SJSA1 (cell line): ENCODE data around the gene HSFX3. TPM values are rescaled to one million over a fixed set of nuclear protein-coding genes. Genes with fewer than 3 reads are reported as not detected.
"Not testable (repeated sequence)": the region's sequence is repeated elsewhere in the genome, so short reads cannot be mapped to it uniquely, and the experiment has no call there.

Experiments
- DNase-seq, 2 experiments: peaks; one replicate each; pipeline ENCODE4 v3.0.0-alpha.2; 2015 to 2020; ENCODE audit warnings: low spot score in 2 of 2, low read depth in 1 of 2
- H3K27ac ChIP-seq: fragments of 250-450 bp; sonication (Bioruptor Pico); 2 replicates; pipeline ENCODE4 v1.5.1; 2020; ENCODE audit warnings: mild to moderate bottlenecking, moderate library complexity
- H3K27me3 ChIP-seq: fragments of 250-450 bp; sonication (Bioruptor Pico); replicated peaks from 2 replicates; pipeline ENCODE4 v1.5.1; 2020; ENCODE audit warnings: mild to moderate bottlenecking, moderate library complexity
- H3K36me3 ChIP-seq: fragments of 250-450 bp; sonication (Bioruptor Pico); 2 replicates; pipeline ENCODE4 v1.5.1; 2020; ENCODE audit warnings: mild to moderate bottlenecking
- H3K4me1 ChIP-seq: fragments of 250-450 bp; sonication (Bioruptor Pico); replicated peaks from 2 replicates; pipeline ENCODE4 v1.6.1; 2021; ENCODE audit warnings: mild to moderate bottlenecking
- H3K4me3 ChIP-seq: fragments of 250-450 bp; sonication (Bioruptor Pico); 2 replicates; pipeline ENCODE4 v1.5.1; 2020; ENCODE audit warnings: mild to moderate bottlenecking
- H3K9me3 ChIP-seq: fragments of 250-450 bp; sonication (Bioruptor Pico); replicated peaks from 2 replicates; pipeline ENCODE4 v1.5.1; 2020; ENCODE audit warnings: mild to moderate bottlenecking
- total RNA-seq: library from RNA; depleted of rRNA; stranded (reverse); fragments of >200 nt; shearing (Covaris generic); gene quantifications from 2 replicates; pipeline ENCODE4 v1.2.3, GENCODE V29; 2014

Gene HSFX3
- total RNA-seq, 1 experiment from 2014 or later, result not detected

DNA sequence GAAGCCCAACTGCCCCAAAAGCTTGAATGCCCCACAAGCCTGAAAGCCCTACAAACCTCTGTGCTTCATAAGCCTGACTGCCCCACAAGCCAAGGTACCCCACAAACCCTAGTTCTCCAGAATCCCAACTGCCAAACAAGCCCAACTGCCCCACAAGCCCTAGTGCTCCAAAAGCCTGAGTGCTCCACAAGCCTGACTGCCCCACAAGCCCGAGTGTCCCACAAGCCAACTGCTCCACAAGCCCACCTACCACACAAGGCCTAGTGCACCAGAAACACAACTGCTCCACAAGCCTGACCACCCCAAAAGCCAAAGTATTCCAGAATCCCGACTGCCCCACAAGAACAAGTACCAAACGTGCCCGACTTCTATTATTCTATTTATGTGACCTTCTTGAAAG is 13.6 kb upstream of the HSFX3 start:
- Histone ChIP-seq H3K36me3 (no peaks in the 10 kb centered on the region), H3K9me3 (no peaks in the 10 kb centered on the region), H3K4me1 (no peaks in the 10 kb centered on the region), H3K27ac (no peak overlapping the region), H3K27me3 (no peaks in the 10 kb centered on the region), H3K4me3 (no peak overlapping the region)
- no peak for DNase-seq

DNA sequence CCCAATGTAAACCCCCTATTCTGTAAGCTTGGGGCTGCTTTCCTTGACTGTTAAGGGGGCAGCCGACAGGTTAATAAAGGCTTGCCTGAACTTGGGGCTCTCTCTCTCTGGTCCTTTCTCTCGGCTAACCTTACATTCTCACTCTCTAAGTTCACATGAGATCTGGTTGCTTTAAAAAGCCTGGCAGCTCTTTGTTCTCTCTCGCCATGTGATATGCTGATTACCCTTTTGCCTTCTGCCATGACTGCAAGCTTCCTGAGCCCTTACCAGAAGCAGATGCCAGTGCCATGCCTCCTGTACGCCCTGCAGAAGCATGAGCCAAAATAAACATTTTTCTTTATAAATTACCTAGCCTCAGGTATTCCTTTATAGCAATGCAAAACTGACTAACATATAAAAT is 5.5 kb upstream of the HSFX3 start:
- not testable (repeated sequence) for DNase-seq

DNA sequence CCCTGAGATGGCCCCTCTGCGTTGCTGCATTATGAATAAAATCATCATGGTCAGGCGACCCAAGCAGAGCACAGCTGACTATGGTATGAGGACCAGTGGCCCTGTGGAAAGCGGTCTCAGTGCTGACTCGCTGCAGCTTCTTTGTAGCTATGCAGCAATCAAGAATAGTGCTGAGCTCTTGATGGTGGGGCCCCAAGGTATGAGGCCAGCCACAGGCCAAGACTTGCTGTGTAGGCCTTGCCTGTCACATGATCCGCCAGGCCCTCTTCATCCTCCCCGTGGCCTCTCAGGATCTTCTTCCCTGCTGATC is 2.2 kb upstream of the HSFX3 start:
- not testable (repeated sequence) for H3K36me3 ChIP-seq, H3K27me3 ChIP-seq, H3K4me1 ChIP-seq, H3K27ac ChIP-seq, H3K4me3 ChIP-seq, H3K9me3 ChIP-seq, DNase-seq

More for the DNA sequence above, 5.5 kb upstream of the HSFX3 start:
- H3K36me3 ChIP-seq, H3K27me3 ChIP-seq, H3K27ac ChIP-seq, H3K4me1 ChIP-seq, H3K9me3 ChIP-seq, H3K4me3 ChIP-seq: not testable (repeated sequence)

DNA sequence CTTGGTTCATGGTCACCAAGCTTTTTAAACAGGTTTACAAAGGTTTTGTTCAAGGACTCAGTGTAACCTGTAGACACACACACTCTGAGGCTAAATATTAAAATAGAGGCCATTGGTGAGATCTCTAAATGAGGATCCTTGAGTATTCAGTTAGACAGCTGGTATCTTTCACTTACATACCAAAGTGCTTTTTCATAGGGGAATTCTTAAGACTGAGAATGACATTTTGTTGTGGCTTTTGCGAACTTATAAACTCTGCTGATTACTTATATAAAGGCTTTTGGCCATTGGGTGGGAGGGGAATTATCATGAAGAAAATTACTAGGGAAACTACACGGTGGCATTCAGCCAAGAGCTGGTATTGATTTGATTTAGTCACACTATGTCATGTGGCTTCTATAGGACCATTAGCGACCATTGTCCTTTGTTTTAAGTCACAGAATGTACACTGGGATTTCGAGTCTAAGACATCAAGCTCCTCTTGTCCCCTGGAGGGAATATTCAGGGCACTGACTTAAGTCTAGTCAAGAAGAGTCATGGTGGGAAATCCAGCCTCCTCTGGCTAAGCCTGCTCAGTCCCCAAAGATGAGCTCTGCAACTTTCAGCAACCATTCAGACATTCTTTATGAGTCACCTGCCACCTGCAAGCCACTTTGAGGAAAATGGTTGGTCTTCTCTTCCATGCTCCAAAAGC is 1.7 kb upstream of the HSFX3 start:
- not testable (repeated sequence) for H3K36me3 ChIP-seq, H3K27me3 ChIP-seq, H3K4me1 ChIP-seq, H3K9me3 ChIP-seq, DNase-seq, H3K27ac ChIP-seq, H3K4me3 ChIP-seq

DNA sequence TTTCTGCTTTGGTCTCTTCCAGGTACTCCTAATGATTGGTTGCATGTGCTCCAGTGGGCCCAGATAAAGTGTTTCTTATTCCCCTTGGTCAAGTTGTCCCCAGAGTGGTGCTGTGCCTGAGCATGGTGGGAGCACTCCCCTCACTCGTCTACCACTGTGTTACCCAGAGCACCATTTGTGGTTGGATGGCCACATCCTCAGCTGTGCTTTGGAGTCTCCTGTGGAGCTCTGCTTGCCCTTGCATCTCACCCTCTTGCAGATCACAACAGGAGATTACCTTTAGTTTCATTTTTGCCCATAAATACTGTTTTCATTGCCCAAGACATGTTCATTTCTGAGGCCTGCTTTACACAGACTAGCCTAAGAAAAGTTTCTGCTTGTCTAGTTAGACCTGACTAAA is 730 bp upstream of the HSFX3 start:
- not testable (repeated sequence) for DNase-seq, H3K27me3 ChIP-seq, H3K9me3 ChIP-seq, H3K36me3 ChIP-seq, H3K27ac ChIP-seq, H3K4me3 ChIP-seq, H3K4me1 ChIP-seq

DNA sequence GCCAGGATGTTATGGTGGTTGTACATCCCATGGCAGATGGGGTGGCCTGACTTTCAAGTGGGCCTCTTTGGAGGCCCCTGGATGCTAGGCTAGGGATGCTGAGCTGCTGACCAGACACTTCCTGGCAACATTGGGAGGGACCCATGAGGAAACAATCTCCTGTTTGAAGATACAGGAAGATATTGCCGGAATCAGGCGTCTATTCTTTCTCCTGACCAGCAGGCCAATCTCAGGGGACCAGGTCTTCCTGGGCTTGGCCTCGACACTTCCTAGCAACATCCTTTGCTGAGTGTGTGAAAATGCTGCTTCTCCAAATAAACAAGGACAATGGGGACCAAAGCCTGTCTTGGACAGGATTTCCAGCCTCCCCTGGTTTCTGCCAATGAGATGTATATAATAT is 1.9 kb downstream of the HSFX3 start:
- H3K36me3 ChIP-seq, H3K27ac ChIP-seq, DNase-seq, H3K9me3 ChIP-seq, H3K4me3 ChIP-seq, H3K27me3 ChIP-seq, H3K4me1 ChIP-seq: not testable (repeated sequence)

DNA sequence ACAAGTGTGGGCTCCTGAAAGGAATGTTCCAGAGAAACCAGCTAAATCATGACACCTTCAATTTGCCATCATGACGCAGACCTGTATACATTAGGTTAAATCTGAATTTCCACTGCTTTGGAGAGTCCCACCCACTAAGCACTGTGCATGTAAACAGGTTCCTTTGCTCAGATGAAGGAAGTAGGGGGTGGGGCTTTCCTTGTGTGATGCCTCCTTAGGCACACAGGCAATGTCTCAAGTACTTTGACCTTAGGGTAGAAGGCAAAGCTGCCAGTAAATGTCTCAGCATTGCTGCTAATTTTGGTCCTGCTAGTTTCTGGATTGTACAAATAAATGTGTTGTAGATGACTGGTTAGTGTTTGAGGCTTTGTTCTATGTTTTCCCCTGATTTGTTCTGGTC is 2.8 kb downstream of the HSFX3 start:
- not testable (repeated sequence) for H3K36me3 ChIP-seq, H3K9me3 ChIP-seq, H3K4me3 ChIP-seq, H3K27ac ChIP-seq, H3K27me3 ChIP-seq, DNase-seq, H3K4me1 ChIP-seq

DNA sequence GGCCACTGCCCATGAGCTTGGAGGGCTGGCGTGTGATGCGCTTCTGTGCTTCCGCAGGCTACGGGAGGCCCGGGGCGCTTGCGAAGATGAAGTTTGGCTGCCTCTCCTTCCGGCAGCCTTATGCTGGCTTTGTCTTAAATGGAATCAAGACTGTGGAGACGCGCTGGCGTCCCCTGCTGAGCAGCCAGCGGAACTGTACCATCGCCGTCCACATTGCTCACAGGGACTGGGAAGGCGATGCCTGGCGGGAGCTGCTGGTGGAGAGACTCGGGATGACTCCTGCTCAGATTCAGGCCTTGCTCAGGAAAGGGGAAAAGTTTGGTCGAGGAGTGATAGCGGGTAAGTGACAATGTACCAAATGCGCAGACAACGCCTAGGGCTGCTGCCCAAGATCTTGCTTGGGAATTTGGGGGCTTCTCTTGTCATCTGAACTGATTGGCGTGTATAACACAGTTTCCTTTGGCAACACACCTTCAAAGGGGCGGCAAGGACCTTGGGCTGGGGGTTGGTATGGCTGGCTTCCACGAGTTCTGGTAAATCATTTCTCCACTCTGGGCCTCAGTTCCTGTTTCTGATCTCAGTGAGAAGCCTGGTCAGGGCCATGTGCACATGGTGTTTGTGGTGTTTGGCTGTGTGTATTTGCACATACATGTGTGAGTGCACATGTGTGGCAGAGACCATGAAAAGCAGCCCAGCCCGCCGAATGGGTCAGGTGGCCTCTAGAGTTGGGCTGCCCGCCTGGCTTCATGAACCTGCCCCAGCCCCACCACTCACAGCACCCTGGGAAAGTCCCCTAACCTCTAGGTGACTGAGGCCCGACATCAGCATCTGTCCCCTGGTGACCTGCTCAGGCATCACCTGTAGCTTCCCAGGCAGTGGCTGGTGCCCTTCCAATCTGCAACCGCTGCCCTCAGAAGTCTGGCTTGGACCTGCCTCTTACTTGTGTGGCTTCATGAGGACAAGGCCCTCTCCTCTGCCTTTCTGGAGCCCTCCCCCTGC is 3.9 kb downstream of the HSFX3 start:
- not testable (repeated sequence) for H3K4me3 ChIP-seq, H3K27ac ChIP-seq, H3K27me3 ChIP-seq, H3K4me1 ChIP-seq, H3K9me3 ChIP-seq, H3K36me3 ChIP-seq
- peak in 1 of 2 experiments; percentile 47 for DNase-seq

DNA sequence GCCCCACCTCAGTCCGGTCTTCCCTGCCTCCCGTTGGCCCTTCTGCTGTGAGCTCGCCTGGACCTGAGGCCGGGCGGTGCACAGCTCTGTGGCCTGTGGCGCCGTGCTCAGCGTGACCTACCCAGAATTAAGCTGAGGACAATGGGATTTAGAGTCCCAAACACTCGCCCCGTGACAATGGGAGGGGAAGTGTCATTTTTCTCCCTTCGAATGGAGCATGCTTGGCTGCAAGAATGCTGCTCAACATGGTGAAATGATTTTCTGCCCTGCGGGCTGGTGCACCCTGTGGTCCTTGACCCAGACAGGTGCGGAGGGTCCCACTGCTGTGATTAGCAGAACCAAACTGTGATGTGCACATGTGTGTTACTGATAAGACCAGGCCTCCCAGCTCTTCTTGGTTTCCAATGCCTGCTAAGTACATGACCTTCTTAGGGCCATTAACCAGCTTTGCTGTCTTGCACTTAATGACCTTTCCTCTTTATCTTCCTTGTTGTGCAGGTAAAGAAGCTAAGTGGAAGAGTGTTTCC is 8.1 kb downstream of the HSFX3 start:
- 0 out of 2 replicates have a peak, but pooled peaks cover 2% of the 10 kb centered on the region for H3K4me1 ChIP-seq
- H3K36me3 ChIP-seq, result no peaks in the 10 kb centered on the region
- DNase-seq, result no peak
- no peaks in the 10 kb centered on the region for H3K27me3 ChIP-seq
- peak overlapping the region; percentile 61 for H3K4me3 ChIP-seq
- H3K9me3 ChIP-seq, result no peaks in the 10 kb centered on the region
- no peak overlapping the region; the same call in 1 of the 2 replicates for H3K27ac ChIP-seq

DNA sequence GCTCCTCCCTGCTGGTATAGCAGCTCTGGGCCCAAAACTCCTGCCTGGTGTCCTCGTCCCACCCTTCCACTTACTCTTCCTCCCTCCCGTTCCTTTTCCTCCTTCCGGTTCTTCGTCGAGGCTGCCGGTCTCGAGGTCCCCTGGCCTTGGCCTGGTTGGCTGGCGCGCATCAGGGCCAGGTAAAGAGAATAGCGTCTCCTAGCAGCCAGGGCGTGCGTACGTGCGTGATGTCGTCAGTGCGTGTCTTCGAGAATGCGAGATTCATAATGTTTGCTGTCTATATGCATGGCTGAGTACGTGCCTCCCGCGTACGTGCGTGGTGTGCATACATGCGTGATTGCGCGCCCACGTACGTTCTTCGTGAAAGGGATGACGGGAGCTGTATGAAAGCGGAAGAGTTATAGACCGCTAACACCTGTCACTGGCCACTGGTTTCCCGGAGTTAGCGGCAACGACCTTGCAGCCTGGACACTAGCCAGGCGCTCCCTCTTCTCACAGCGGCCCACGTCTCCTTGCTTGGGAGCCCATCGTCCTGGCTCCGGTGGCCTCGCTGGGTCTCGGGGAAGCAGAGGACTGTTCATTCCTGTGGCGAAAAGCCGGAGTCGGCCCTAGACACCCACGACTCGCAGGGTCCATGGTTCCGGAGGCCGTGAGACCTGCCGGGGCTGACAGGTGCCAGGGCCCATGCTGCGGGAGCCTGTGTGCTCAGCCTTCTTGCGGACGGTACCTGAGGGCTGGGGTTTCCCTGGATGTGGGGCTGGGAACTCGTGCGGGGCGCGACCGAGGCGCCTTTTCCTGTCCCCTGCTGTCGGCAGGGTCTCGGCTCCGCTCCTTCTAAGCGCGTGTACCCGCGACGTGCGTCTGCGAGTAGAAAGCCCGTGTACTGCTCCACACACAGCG is 8.9 kb downstream of the HSFX3 start, which contains the start of gene EOLA1:
EOLA1 (plus strand) TSS at position 392 of the 900 bp plus-strand sequence. CDS start 4,619 bp downstream, outside the sequence.
- H3K4me3 ChIP-seq, result peak within 1 kb of the TSS; percentile 61
- H3K27ac ChIP-seq, result peak within 1 kb of the TSS; percentile 90
- peak; percentile 86 for DNase-seq
- no peaks in the 10 kb centered on the region for H3K9me3 ChIP-seq
- H3K27me3 ChIP-seq, result no peaks in the 10 kb centered on the region
- H3K4me1 ChIP-seq, result 0 out of 2 replicates have a peak, but pooled peaks cover 2% of the 10 kb centered on the region
- no peaks in the 10 kb centered on the region for H3K36me3 ChIP-seq

DNA sequence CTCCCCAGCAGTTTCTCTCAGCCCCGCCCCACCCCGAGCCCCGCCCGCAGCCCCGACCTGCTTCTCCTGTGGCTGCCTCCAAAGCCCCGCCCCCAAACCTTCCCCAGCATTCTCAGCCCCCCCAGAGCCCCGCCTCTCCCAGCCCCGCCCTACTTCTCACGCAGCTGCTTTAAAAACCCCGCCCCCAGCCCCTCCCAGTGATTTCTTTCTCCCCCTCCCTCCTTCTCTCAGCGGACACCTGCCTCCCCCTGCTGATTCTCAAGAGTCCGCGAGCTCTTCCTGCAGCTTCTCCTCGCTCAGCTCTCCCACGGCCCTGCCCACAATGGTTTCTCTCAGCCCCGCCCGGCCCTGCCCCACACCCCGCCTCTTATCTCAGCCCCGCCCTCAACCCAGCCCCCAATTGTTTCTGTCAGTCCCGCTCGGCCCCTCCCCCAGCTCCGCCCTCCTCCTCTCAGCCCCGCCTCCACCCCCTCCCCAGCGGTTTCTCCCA is 9.5 kb downstream of the HSFX3 start:
- Histone ChIP-seq H3K4me1 (0 out of 2 replicates have a peak, but pooled peaks cover 2% of the 10 kb centered on the region), H3K27me3 (no peaks in the 10 kb centered on the region), H3K4me3 (peak overlapping the region; percentile 61), H3K27ac (peak overlapping the region; percentile 90), H3K36me3 (no peaks in the 10 kb centered on the region), H3K9me3 (no peaks in the 10 kb centered on the region)
- DNase-seq, result peak in 1 of 2 experiments; percentile 91

DNA sequence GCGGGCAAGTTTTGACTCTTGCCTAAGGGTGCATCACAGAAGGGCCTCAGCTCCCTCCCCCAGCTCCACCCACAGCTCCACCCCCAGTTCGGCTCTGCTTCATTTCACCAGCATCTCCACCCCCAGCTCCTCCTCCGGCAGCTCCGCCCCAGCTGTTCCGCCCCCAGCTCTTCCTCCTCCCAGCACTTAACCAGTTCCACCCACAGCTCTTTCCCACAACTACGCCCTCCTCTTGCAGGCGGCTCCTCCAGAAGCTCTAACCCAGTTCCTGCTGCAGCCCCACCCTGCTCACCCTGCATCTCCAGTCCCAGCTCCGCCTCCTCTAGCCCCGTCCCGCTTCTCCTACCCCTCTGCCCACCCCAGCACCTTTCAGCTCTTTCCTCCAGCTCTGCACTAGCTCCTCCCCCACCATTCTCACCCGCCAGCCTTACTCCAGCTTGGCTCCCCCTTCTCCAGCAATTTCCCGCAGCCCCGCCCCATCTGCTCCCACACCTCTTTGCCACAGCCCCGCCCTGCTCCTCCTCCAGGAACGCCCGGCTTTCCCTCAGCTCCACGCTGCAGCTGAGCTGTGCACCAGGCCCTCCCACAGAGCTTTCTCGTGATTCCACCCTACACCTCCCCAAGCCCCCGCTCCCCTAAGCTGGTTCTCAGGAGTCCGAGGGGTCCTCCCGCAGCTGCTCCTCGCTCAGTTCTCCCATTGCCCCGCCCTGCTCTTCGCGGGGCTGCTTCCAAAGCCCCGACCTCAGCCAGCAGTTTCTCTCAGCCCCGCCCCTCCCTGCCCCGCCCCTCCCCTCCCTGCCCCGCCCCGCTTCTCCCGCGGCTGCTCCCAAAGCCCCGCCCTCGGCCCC is 10.2 kb downstream of the HSFX3 start:
- Histone ChIP-seq H3K27me3 (no peaks in the 10 kb centered on the region), H3K27ac (no peak overlapping the region; the same call in 1 of the 2 replicates), H3K36me3 (no peaks in the 10 kb centered on the region), H3K4me1 (0 out of 2 replicates have a peak, but pooled peaks cover 2% of the 10 kb centered on the region), H3K9me3 (no peaks in the 10 kb centered on the region), H3K4me3 (peak overlapping the region; percentile 42)
- DNase-seq, result peak; percentile 90 to 93
